Kidney (tissue), 14 donors: ENCODE results near the gene C2CD2. TPM values are rescaled to one million over a fixed set of nuclear protein-coding genes. Genes with fewer than 3 reads are reported as not detected.

Source experiments
- DNase-seq, 5 donors: peaks; one replicate each; pipeline ENCODE4 v3.0.0-alpha.2; 2013 to 2020
- FAIRE-seq: peaks from 2 replicates; lab custom pipeline; 2012; peaks lifted over from hg19 to GRCh38; lab: Jason Lieb, UNC
- H3K27ac ChIP-seq, 2 donors: one replicate each; pipeline ENCODE4 v1.7.0; 2013; ENCODE audit warnings: low read depth in 2 of 2, low read length in 2 of 2, inconsistent platforms in 1 of 2
- H3K27me3 ChIP-seq: one replicate; pipeline ENCODE4 v1.7.1; 2013; ENCODE audit warnings: low read length, inconsistent platforms; ENCODE audit not compliant: control insufficient read depth, insufficient read depth
- H3K36me3 ChIP-seq, 3 donors: one replicate each; pipeline versions ENCODE4 v1.7.0 to v1.7.1; 2013; ENCODE audit warnings: low read length in 3 of 3, control low read depth in 1 of 3, inconsistent platforms in 1 of 3; ENCODE audit not compliant: insufficient read depth in 3 of 3, control insufficient read depth in 2 of 3
- H3K4me1 ChIP-seq, 3 donors: one replicate each; pipeline versions ENCODE4 v1.7.0 to v1.7.1; 2013; ENCODE audit warnings: low read length in 3 of 3, inconsistent platforms in 1 of 3, low read depth in 1 of 3; ENCODE audit not compliant: control insufficient read depth in 2 of 3, insufficient read depth in 2 of 3
- H3K4me3 ChIP-seq, 3 donors: one replicate each; pipeline versions ENCODE4 v1.7.0 to v1.8.1; 2013; ENCODE audit warnings: low read length in 3 of 3, control low read depth in 1 of 3, inconsistent platforms in 1 of 3
- H3K9ac ChIP-seq, 3 donors: one replicate each; pipeline versions ENCODE4 v1.7.0 to v1.7.1; 2013; ENCODE audit warnings: low read length in 3 of 3, control low read depth in 1 of 3, inconsistent platforms in 1 of 3
- H3K9me3 ChIP-seq, 3 donors: one replicate each; pipeline versions ENCODE4 v1.7.0 to v1.7.1; 2013; ENCODE audit warnings: low read length in 3 of 3, control low read depth in 1 of 3, inconsistent platforms in 1 of 3; ENCODE audit not compliant: control insufficient read depth in 2 of 3, insufficient read depth in 1 of 3
- CTCF ChIP-seq: IDR thresholded peaks from 3 replicates; pipeline ENCODE4 v1.5.1; 2012; ENCODE audit warnings: mild to moderate bottlenecking, moderate library complexity, borderline replicate concordance; ENCODE audit not compliant: insufficient read depth; ENCODE audit errors: extremely low read depth
- intact Hi-C: fragments of 100-400 bp; cut with DNase I; formaldehyde crosslinking; loops from one replicate; pipeline ENCODE4 v1.11.1; 2022
- polyA plus RNA-seq: library from polyadenylated mRNA; stranded (reverse); fragments of 350-450 nt; fragmentation: Illumina TruSeq; extraction: RNeasy Lipid Tissue Mini Kit (QIAGEN cat#74804); gene quantifications from one replicate; pipeline ENCODE4 v1.2.3, GENCODE V29; 2014; ENCODE audit warnings: low read depth, low replicate concordance; ENCODE audit not compliant: insufficient read depth
- total RNA-seq: library from RNA; stranded (reverse); fragmentation: NEBNext Ultra II Directional; extraction: Animal tissue kit (Norgen Biotek cat#: 25700); gene quantifications from one replicate; pipeline ENCODE4 v1.2.1, GENCODE V29; 2021
- donor health status: control.
- donor health status: control.
- donor health status: control.
- donor health status: control.
- donor health status: control.
- donor health status: DM: yes; HTN: yes; CAD: no.
- donor health status: Normal renal cell carcinoma (clear cell type).

C2CD2 gene
- total and polyA plus RNA-seq, 2 donors from 2014 or later = 7.6 to 25.6 TPM

GRCh38 chr21:41964171-41964570, 10.4 kb upstream of the C2CD2 start:
- Histone ChIP-seq H3K9ac (no peak overlapping the region), H3K4me1 (peaks cover 0 to 4% (median 2%) of the 10 kb centered on the region in 3 donors), H3K27me3 (no peaks in the 10 kb centered on the region), H3K4me3 (no peak overlapping the region), H3K27ac (no peak overlapping the region), H3K36me3 (no peaks in the 10 kb centered on the region), H3K9me3 (no peaks in the 10 kb centered on the region)
- no peak for FAIRE-seq
- DNase-seq = no peak
- intact Hi-C loops = no loop called here
- no peak for TF ChIP-seq CTCF

DNA sequence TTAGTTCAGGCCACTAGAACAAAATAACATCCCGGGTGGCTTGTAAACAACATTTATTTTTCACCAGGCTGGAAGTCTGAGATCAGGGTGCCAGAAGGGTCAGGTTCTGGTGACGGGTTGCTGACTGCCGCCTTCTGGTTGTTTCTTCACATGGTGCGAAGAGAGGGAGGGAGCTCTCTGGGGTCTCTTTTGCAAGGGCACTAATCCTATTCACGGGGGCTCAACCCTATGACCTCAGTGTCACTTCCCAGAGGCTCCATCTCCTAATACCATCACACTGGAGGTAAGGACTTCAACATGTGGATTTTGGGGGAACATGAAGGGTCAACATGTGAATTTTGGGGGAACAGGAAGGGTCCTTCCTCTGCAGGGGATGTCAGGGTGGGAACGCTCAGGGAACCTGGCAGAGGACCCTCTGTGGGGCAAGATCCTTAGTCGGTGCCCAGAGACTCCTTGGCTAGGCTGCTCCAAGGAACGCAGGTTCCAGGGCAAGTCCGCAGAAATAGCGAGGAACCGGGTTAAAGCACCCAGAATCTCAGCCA, 8.7 kb upstream of the C2CD2 start:
- Histone ChIP-seq H3K27me3 (no peaks in the 10 kb centered on the region), H3K27ac (no peak overlapping the region), H3K9me3 (no peaks in the 10 kb centered on the region), H3K36me3 (no peaks in the 10 kb centered on the region), H3K4me1 (peaks cover 0 to 9% (median 5%) of the 10 kb centered on the region in 3 donors), H3K9ac (no peak overlapping the region), H3K4me3 (no peak overlapping the region)
- intact Hi-C loops = no loop called here
- TF ChIP-seq CTCF = no peak
- FAIRE-seq (no peak), DNase-seq (no peak)

GRCh38 chr21:41961753-41962152, 7.9 kb upstream of the C2CD2 start:
- Histone ChIP-seq H3K9me3 (no peaks in the 10 kb centered on the region), H3K9ac (no peak overlapping the region), H3K4me1 (peaks cover 0 to 17% (median 11%) of the 10 kb centered on the region in 3 donors), H3K4me3 (no peak overlapping the region), H3K27me3 (no peaks in the 10 kb centered on the region), H3K36me3 (no peaks in the 10 kb centered on the region), H3K27ac (no peak overlapping the region)
- TF ChIP-seq CTCF = no peak
- DNase-seq = no peak
- no peak for FAIRE-seq
- intact Hi-C loops = no loop called here

DNA sequence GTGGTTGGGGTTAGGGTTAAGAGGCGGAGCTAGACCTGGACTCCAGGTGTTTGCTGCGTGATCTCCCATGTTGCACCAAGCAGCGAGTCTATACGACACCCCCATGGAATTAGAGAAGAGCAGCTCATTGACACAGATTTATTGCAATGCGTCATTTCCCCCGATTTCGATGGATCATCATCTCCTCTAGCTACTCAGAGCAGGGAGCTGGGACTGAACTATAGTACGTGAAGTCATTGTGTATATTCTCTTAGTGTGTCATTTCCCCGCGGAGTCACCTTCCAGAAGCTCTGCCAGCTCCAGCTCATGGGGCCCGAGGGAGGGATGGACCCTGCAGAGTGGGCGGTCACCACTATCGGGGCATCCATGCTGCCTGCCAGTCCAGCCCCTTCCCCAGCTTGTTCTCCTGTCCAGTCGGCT, 7.5 kb upstream of the C2CD2 start:
- no peaks in the 10 kb centered on the region for H3K36me3 ChIP-seq
- FAIRE-seq (no peak), DNase-seq (no peak)
- H3K27me3 ChIP-seq = no peaks in the 10 kb centered on the region
- no peak overlapping the region for H3K9ac ChIP-seq
- intact Hi-C loops = no loop called here
- no peak overlapping the region for H3K4me3 ChIP-seq
- peaks cover 0 to 18% (median 11%) of the 10 kb centered on the region in 3 donors for H3K4me1 ChIP-seq
- no peak overlapping the region for H3K27ac ChIP-seq
- no peak for TF ChIP-seq CTCF
- H3K9me3 ChIP-seq = no peaks in the 10 kb centered on the region
